GM18873 (cell line): ENCODE results near the gene LRRIQ4.

Experiments
- ATAC-seq: cut with Tn5 transposase; IDR thresholded peaks from one replicate; pipeline ENCODE4 v1.9.1; 2021; ENCODE audit warnings: mild to moderate bottlenecking, moderate library complexity, moderate number of reproducible peaks; ENCODE audit not compliant: unreplicated experiment, low FRiP score

The LRRIQ4 gene

GRCh38 chr3:169848741-169849140 is 36.1 kb downstream of the LRRIQ4 start:
- no peak for ATAC-seq

GRCh38 chr3:169850618-169851017 is 37.9 kb downstream of the LRRIQ4 start:
- ATAC-seq: no peak

GRCh38 chr3:169855514-169855913 is 42.8 kb downstream of the LRRIQ4 start:
- ATAC-seq: no peak

- no peak for ATAC-seq
Measured at GRCh38 chr3:169857811-169858210, 45.1 kb downstream of the LRRIQ4 start.

- ATAC-seq: no peak
Measured at GRCh38 chr3:169861871-169862270, 49.2 kb downstream of the LRRIQ4 start.

- no peak for ATAC-seq
Measured at GRCh38 chr3:169863458-169863899, 50.8 kb downstream of the LRRIQ4 start.

GRCh38 chr3:169864270-169864669 is 51.6 kb downstream of the LRRIQ4 start:
- no peak for ATAC-seq

- ATAC-seq: no peak
Measured at GRCh38 chr3:169865176-169865767, 52.6 kb downstream of the LRRIQ4 start.

- no peak for ATAC-seq
Measured at GRCh38 chr3:169867584-169868210, 55.0 kb downstream of the LRRIQ4 start.

GRCh38 chr3:169868369-169868768 is 55.7 kb downstream of the LRRIQ4 start:
- ATAC-seq: no peak

GRCh38 chr3:169869484-169870220 is 57.0 kb downstream of the LRRIQ4 start, which contains the start of gene LRRC31:
Gene LRRC31, minus strand, starts transcription at chr3:169869935. Its CDS starts 128 bp downstream, at chr3:169869807.
- ATAC-seq: no peak

- no peak for ATAC-seq
Measured at GRCh38 chr3:169871129-169871886, 58.6 kb downstream of the LRRIQ4 start.

- ATAC-seq: no peak
Measured at GRCh38 chr3:169879013-169879557, 66.4 kb downstream of the LRRIQ4 start.

GRCh38 chr3:169879845-169880575 is 67.3 kb downstream of the LRRIQ4 start:
- no peak for ATAC-seq

GRCh38 chr3:169880576-169881250 is 68.0 kb downstream of the LRRIQ4 start:
- no peak for ATAC-seq

GRCh38 chr3:169886671-169887070 is 74.0 kb downstream of the LRRIQ4 start:
- no peak for ATAC-seq
